ENCODE measurements around the gene AXL.
"Not testable (repeated sequence)": the region's sequence is repeated elsewhere in the genome, so short reads cannot be mapped to it uniquely, and the experiment has no call there.

Gene AXL

DNA sequence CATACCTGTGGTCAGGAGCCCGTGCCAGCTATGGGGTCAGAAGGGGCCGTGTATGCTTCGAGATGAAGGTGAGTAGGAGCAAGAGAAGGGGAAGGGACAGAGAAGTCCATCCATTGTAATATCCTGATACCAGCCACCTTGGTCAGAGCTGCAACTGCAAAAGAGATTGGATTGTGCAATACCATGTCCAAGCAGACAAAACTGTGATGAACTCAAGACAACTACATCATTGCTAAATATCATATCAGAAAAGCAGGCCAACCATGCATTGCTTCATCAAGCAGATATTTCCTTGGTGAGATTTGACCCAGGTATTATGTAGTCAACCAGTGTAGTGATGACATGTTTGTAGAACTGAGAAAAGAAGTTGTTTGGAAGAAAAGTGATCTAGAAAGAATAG lies 57.2 kb downstream of the AXL start:
- no peak for DNase-seq (ENCODE audit: low read depth)

GRCh38 chr19:41278478-41278877 lies 59.5 kb downstream of the AXL start:
- DNase-seq (ENCODE audit: low read depth): no peak

- DNase-seq (ENCODE audit: low read depth): no peak
These were observed 69.9 kb downstream of the AXL start for GRCh38 chr19:41288673-41289530.

DNA sequence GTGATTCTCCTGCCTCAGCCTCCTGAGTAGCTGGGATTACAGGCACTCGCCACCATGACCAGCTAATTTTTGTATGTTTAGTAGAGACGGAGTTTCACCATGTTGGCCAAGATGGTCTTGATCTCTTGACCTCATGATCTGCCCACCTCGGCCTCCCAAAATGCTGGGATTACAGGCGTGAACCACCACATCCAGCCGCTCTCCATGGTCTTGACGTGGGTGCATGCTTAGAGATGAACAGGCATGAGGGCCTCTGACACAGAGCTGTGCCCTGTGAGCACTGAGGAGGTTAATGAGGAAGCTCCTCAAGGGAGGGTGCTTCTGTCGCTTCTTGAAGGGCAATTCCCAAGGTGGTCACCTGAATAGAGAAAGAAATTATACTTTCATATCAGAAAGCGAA lies 70.8 kb downstream of the AXL start:
- not testable (repeated sequence) for DNase-seq (ENCODE audit: low read depth)

DNA sequence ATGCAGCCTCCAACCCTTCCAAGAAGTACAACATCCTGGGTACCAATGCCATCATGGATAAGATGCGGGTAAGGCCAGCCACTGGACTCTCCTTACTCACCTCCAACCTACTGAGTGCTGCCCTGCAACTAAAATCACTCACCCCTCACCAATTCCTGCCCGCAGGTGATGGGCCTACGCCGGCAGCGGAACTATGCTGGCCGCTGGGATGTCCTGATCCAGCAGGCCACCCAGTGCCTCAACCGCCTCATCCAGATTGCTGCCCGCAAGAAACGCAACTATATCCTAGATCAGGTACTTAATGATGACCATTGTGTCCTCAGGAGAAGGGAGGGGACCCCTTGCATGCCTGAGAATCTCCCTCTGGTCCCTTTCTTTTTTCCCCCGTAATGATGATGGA lies 75.4 kb downstream of the AXL start:
- no peak for DNase-seq (ENCODE audit: low read depth)

GRCh38 chr19:41295499-41295898 lies 76.5 kb downstream of the AXL start:
- DNase-seq (ENCODE audit: low read depth): no peak

DNA sequence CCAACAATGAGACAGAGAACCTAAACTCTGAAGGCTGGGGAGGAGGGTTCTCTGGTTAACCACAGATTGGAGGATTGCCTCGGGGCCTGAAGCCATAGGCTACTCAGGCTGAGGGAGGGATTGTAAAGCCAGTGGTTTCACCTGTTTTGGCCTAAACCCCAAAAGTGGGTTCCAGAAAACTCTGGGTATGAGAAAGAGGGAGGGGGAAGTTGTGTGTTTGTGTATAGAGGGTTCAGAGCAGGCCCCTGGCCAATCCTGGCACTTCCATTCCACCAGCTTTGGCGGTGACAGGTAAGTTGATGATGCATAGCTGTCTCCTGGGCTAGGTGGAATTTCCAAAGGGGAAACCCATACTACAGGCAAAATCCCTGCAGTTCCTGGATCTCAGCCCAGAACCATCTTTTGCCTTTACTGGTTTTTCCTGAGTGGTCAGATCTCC lies 77.4 kb downstream of the AXL start:
- no peak for DNase-seq (ENCODE audit: low read depth)

GRCh38 chr19:41297628-41298347 lies 78.8 kb downstream of the AXL start:
- DNase-seq (ENCODE audit: low read depth): no peak

GRCh38 chr19:41298348-41298964 lies 79.4 kb downstream of the AXL start:
- DNase-seq (ENCODE audit: low read depth): no peak

DNA sequence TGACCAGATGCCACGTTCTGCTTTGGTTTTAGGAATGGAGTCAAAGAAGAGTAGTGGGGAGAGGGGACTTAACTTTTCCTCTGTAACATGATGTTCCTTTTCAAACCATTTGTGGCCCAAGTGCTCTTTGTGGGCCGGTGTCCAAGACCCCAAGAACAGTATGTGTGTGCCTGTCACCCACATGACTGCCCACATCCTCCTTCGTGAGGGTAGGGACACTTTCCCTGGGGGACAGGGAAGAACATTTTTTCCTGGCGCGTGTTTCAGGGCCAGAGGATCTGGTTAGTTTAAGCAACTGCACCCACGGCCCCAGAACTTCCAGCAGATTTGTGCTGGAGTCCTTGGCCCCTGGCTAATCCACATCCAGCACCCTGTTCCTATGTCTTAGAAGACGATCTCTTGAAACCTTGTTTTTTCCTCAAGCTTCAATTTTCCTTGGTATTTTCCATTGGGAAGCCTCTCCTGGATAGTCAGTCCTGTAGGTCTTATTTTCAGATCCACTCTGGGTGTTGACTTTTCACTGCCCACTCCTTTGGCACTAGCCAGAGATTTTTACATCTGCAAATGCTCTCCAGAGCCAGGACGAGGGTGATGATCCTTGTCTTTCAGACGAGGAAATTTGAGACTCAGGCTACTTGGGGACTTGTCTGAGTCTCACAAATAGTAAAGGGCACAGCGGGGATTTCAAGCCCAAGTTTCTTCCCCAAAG lies 80.2 kb downstream of the AXL start:
- DNase-seq (ENCODE audit: low read depth): no peak

DNA sequence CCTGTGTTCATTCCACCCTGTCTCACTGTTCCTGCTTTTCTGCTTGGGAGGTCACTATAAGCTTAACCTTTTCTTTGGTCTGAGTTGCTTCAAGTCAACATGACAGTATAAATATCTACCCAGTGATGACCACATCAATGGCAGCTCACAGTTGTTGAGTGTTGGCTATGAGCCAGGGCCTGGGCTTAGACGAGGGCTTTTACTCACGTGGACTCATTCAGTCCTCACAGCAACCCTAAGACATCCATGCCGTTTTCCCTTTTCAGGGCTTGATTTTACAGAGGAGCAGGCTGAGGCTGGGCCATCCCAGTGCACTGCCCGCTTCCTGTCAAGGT lies 80.7 kb downstream of the AXL start:
- DNase-seq (ENCODE audit: low read depth): no peak

DNA sequence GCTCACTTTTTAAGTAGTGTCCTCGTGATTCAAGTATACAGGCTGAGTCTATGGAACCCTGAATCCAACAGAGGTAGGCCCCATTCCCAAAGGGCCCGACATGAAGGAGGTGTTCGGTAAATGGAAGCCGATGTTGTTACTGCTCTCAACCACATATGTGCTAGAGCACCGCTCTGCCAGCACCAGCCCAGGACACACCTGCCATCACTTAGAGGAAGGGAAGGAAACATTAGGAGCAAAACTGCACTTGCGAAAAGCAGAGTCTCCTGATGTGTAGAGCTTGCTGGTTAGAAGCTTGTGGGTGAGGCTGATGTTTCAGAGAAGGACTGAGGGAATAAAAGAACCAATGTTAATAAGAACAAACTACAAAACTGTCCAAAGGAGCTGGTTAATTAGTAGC lies 81.5 kb downstream of the AXL start:
- DNase-seq (ENCODE audit: low read depth): no peak

- peak; percentile 64 for DNase-seq (ENCODE audit: low read depth)
These were observed 83.8 kb downstream of the AXL start for GRCh38 chr19:41302624-41303351.

DNA sequence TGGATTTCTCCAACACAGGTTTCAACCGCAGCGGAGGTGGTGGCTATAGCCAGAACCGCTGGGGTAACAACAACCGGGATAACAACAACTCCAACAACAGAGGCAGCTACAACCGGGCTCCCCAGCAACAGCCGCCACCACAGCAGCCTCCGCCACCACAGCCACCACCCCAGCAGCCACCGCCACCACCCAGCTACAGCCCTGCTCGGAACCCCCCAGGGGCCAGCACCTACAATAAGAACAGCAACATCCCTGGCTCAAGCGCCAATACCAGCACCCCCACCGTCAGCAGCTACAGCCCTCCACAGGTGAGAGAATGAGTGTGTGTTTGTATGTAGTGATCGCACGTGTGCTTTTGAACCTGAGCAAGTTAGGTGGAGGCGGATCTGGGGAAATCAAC lies 84.9 kb downstream of the AXL start:
- DNase-seq (ENCODE audit: low read depth): no peak

DNA sequence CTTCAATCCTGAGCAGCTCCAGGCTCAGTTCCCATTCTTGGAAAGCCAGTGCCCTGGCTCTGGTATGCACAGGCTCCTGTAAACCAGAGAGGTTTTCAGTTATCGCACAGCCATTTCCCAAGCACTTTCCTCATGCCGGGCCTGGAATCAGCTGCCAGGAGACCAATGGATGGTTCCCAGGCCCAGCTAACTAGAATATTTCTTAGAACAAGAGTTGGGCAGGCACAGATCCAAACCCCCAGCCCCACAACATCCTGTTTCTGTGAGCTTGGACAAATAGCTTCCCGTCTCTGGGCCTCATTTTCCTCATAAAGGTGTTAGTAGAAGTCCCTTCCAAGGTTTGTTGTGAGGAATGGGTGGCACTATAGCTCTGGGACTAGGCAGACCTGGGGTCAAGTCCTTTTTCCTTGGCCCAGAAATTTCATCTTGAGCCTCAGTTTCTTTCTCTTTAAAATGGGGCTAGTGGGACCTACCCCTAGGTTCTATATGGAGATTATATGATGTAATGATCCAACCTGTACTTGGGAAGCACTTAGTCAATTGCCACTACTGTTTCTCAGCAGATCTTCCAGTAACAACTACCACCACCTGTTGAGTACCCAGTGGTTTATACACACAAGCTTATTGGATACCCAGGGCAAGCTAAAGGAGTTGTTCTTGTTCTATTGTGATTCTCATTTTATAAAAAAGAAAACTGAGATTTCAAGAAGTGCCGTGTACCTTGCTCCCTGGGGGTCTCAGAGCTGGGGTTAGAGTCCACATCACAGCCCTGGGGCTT lies 85.9 kb downstream of the AXL start:
- no peak for DNase-seq (ENCODE audit: low read depth)

- no peak for DNase-seq (ENCODE audit: low read depth)
These were observed 87.1 kb downstream of the AXL start for GRCh38 chr19:41305927-41306793.

GRCh38 chr19:41307090-41307875 lies 88.3 kb downstream of the AXL start:
- no peak for DNase-seq (ENCODE audit: low read depth)

DNA sequence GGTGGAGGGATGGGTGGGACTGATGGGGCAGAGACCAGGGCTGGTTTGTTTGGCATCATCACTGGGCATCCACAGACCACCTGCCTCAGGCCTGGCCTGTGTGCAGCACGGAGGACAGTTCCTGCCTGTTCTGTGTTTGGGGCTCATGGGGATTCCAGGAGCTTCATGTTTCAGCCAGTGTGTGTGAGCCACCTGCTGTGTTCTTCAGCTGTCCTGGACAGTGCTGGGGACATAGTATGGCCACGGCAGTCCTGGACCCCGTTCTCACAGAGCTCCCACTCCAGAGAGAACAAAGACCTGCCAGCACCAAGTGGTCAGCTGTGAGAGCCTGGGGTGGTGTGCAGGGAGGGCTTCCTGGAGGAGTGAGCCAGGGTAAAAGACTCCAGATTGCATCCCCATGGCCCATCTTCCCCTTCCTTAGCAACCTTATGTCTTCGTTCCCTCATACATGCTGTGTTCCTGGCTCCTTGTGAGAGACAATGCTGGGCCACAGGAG lies 89.0 kb downstream of the AXL start:
- no peak for DNase-seq (ENCODE audit: low read depth)

Data from activated T-cell treated with anti-CD3 and anti-CD28 coated beads for 24 hours (primary cell).